AG10803 (cell line): Measurements from ENCODE around the gene RTN4RL1.
A peak's percentile ranks its signal among the peaks of the same experiment; 100 is the strongest.

Experiments used
- DNase-seq: peaks from one replicate; pipeline ENCODE4 v3.0.0; 2010; ENCODE audit warnings: low read depth
- H3K4me3 ChIP-seq: 2 replicates; pipeline ENCODE4 v1.5.1; 2011; ENCODE audit warnings: mild to moderate bottlenecking, low read length, control low read depth
- TF ChIP-seq, protein P1 (sequence below): conservative IDR thresholded peaks from 2 replicates; pipeline ENCODE4 v1.5.1; 2011; ENCODE audit warnings: mild to moderate bottlenecking, low read length, control low read depth, inconsistent platforms

The RTN4RL1 gene

DNA sequence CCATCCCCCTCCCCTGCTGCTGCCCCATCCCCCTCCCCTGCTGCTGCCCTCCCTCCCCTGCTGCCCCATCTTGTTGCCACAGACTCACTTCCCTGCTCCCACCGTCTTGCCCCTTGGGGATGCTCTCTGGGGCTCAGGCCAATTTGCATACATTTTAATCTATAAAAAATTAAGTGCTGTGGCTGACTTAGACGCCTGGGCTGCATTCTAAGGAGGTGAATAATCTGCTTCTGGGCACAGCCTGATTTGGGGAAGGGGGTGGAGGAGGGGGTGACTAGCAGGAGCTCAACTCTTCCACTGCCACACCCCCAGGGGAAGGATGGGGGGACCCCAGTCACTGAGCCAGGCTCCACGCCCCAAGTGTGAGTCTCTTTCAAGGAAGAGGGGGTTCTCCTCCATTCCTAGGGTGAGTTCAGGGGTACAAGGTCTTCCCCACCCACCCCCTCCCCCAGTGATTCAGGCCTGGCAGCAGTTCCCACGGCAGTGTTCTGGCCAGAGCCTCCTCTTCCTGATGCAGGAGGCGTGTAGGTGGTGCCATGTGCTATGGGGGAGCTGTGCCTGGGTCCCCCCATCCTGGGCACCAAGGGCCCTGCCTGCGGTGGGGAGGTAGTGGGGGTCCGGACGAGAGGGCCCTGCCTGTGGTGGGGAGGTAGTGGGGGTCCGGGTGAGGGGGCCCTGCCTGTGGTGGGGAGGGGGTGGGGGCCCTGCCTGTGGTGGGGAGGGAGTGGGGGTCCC is 9.8 kb upstream of the RTN4RL1 start:
- peak; percentile 93 for DNase-seq
- TF ChIP-seq, protein P1, sequence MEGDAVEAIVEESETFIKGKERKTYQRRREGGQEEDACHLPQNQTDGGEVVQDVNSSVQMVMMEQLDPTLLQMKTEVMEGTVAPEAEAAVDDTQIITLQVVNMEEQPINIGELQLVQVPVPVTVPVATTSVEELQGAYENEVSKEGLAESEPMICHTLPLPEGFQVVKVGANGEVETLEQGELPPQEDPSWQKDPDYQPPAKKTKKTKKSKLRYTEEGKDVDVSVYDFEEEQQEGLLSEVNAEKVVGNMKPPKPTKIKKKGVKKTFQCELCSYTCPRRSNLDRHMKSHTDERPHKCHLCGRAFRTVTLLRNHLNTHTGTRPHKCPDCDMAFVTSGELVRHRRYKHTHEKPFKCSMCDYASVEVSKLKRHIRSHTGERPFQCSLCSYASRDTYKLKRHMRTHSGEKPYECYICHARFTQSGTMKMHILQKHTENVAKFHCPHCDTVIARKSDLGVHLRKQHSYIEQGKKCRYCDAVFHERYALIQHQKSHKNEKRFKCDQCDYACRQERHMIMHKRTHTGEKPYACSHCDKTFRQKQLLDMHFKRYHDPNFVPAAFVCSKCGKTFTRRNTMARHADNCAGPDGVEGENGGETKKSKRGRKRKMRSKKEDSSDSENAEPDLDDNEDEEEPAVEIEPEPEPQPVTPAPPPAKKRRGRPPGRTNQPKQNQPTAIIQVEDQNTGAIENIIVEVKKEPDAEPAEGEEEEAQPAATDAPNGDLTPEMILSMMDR: no peak
- peak overlapping the region; percentile 20; the same call in 1 of the 2 replicates for H3K4me3 ChIP-seq

DNA sequence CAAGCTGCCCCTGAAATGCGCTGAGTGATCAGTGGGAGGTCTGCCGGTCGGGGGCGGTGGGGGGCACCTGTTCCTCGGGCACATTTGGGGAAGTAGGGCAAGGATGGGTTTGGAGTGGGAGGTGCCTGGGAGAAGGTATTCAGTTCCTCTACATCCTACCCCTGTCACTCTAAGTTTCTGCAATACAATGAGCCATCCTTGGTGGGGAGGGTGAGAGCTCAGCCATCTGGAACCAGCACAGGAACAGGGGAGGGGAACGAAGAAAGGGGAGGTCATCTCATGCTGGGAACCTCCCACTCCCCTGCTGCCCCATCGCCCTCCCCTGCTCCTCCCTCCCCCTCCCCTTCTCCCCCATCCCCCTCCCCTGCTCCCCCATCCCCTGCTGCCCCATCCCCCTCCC is 9.0 kb upstream of the RTN4RL1 start:
- H3K4me3 ChIP-seq: no peak overlapping the region
- DNase-seq: peak; percentile 79
- TF ChIP-seq, protein P1: no peak

DNA sequence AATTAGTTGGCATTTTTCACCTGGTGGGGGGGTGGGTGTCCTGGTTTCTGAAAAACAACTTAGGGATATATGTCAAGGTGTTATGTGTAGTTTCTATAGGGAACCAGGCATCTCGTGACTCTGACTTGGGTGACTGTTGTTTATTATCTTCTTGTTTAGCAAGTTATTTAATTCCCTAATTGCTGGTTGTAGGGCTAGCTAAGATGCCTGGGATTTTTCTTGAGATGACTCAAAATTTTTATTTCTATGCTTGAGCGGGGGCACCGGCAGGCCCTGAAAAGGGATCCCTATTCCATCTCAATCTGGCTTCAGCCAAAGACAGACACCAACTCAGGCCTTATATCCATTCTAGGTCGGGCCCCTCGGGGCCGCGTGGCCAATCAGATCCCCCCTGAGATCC is 8.0 kb upstream of the RTN4RL1 start:
- DNase-seq: no peak
- TF ChIP-seq, protein P1: no peak
- no peak overlapping the region for H3K4me3 ChIP-seq

DNA sequence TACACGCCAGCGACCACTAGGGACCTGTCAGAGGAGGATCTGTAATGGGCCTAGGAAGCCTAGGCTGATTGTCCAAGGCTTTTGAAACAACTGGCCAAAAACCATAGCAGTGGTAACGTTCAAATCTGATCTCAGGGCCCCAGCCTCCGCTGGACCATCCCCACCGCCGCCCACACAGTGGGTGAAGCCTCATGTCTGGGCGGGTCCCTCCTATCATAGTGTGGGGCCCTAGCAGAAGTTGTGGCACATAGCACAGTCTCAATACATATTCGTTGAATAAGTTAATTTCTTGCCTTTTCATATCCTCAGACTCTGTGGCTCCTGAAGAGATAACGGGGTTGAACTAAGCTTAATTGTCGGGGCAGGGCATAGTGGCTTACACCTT is 5.6 kb upstream of the RTN4RL1 start:
- H3K4me3 ChIP-seq: peak overlapping the region; percentile 98
- peak; percentile 90 for DNase-seq
- TF ChIP-seq, protein P1: peak; percentile 77

DNA sequence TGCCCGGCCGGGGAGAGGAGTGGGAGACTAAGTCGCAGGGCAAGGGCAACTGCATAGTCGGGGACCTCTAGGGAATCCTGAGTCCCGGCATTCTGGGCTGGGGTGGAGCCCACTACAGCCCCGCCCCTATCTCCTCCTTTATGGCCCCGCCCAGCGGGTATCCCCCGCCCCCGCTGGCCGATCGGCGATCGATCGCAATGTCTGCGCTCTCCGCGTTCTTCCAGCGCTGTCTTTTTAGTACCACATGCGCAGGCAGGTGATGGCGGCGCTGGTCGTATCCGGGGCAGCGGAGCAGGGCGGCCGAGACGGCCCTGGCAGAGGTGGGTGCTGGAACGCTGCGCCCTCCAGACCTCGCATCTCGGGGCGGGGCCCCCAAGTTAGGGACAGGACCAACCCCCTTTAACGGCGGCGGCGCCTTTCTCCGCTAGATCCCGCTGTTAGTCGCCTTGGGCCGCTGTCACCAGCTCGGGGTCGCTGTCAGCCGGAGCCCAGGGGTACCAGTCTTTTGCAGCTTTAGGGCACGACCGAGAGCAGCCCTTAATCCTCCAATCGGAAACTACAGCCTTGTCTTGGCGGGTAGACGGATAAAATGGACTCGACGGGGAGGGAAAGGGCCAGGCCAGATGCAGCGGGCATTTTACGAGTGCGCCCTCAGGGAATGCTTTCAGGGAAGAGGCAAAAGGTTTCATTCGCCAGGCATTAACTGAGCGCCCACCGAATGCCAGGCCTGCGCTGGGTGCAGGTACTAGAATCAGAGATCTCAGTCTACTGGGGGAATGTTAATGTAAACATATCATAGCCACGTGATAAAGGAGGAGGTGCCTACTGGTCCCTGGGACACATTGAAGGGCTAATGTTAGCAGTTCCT is 5.0 kb upstream of the RTN4RL1 start, which contains the start of gene DPH1:
DPH1 (plus strand) TSS at position 243 of the 868 bp plus-strand sequence; CDS start at position 260, 17 bp downstream.
- peak; percentile 89 for DNase-seq
- TF ChIP-seq, protein P1: no peak

DNA sequence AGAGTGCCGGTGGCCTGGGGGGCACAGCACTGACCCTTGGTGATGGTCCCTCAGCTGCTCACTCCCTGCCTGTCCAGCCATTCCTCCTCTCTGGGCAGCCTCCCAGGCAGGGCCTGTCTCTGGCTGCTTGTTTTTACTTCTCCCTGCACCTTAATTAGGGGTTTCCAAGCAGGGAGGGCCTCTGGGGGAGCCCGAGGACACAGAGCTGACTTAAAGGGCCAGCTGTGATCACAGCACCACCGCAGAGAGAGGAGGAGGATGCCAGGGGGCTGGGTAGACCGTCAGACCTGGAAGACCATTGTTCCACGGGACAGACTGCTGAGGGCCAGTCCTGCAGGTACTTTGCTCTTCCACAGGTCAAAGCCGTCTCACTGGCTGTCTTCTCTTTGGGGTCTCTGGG is 3.6 kb upstream of the RTN4RL1 start:
- H3K4me3 ChIP-seq: no peak overlapping the region
- TF ChIP-seq, protein P1: no peak
- DNase-seq: no peak

More for the DNA sequence above, 5.0 kb upstream of the RTN4RL1 start, which contains the start of gene DPH1:
- peak within 1 kb of the TSS; percentile 98 for H3K4me3 ChIP-seq

DNA sequence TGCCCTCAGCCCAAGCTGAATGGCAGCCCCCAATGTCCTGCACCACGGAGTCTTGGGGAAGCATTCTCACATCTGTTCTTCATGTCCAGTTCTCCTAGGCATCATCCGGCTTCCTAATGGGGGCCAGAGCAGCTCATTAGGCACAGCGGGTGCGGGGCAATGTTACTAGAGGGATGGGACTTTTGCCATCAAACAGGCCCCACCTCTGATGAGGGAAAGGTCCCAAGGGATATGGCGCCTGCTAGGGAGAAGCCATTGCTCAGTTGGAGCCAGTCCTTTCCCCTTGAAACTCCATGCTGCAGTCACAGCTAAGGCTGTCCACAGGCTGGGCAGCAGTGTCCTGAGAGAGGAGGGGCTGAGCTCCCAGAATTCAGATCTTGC is 3.1 kb upstream of the RTN4RL1 start:
- H3K4me3 ChIP-seq: no peak overlapping the region
- TF ChIP-seq, protein P1: no peak
- DNase-seq: no peak
